Measurements from ENCODE around the gene HPS1.

HPS1 gene

DNA sequence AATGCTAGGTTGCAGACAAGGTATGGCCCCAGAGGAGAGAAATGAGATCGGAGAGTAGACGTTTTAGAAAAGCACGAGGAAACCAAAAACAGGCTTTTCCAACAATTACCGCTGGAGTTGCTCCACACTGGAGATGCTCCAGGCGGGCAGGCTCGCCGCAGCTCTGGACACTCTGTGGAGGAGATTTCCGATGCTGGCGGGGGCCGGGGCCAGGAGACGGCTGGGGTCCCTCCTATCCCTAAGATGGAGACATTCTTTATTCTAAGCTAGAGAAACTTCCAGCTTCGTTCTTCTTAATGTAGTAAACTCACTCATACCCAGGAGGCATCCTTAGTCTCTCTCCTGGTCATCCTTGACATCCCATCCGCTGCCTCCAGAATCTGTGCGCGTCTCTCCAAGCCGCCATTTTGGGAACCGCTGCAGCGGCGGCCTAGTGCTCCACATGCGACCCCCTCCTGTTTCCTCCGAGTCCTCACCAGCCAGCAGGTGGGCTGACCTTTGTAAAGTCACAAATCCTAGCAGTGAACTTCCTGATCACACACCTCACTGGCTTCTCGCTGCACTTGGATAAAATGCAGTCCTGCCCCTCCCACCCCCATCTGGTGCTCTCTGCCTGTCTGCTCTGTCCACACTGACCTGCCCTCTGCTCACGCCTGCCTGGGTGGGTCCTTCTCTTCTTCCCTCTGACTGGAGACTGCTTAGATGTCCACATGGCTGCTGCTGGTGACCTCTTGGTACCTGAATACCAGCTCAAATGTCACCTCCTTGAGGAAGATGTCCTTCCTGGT lies 43.6 kb downstream of the HPS1 start:
- no peaks in the 10 kb centered on the region for H3K27me3 Mint-ChIP-seq
- no peak overlapping the region for H3K4me3 Mint-ChIP-seq
- no peaks in the 10 kb centered on the region for H3K9me3 Mint-ChIP-seq
- H3K27ac Mint-ChIP-seq = no peak overlapping the region
- H3K36me3 Mint-ChIP-seq (ENCODE audit: low read depth) = peaks cover 5% of the 10 kb centered on the region
- H3K4me1 Mint-ChIP-seq (ENCODE audit: low read depth) = peaks cover 17% of the 10 kb centered on the region

DNA sequence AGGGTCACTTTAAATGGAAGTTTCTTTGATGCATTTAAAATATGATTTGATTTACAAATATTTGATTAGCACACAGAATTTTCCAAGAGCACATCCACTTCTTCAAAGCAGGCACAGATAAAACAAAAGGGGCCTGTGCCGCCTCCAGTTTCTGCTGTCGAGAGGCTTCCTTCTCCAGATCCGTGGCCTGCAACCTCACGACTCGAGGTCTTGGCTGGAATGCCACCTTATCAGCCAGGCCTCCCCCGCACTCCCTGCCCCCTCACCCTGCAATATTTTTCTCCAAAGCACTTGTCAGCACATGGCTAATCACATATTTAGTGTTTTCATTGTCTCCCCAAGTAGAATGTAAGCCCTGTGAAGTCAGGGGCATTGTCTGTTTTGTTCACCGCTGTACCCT lies 44.3 kb downstream of the HPS1 start:
- no peak overlapping the region for H3K27ac Mint-ChIP-seq
- peaks cover 5% of the 10 kb centered on the region for H3K36me3 Mint-ChIP-seq (ENCODE audit: low read depth)

GRCh38 chr10:98400482-98400881 lies 46.3 kb downstream of the HPS1 start:
- no peak overlapping the region for H3K27ac Mint-ChIP-seq
- peaks cover 17% of the 10 kb centered on the region for H3K4me1 Mint-ChIP-seq (ENCODE audit: low read depth)
- no peak overlapping the region for H3K4me3 Mint-ChIP-seq
- H3K27me3 Mint-ChIP-seq = no peaks in the 10 kb centered on the region
- peaks cover 9% of the 10 kb centered on the region for H3K36me3 Mint-ChIP-seq (ENCODE audit: low read depth)
- H3K9me3 Mint-ChIP-seq = no peaks in the 10 kb centered on the region

More for the DNA sequence above, 44.3 kb downstream of the HPS1 start:
- Mint-ChIP-seq H3K4me3 (no peak overlapping the region), H3K9me3 (no peaks in the 10 kb centered on the region), H3K4me1 (ENCODE audit: low read depth) (peaks cover 17% of the 10 kb centered on the region), H3K27me3 (no peaks in the 10 kb centered on the region)

- H3K4me1 Mint-ChIP-seq (ENCODE audit: low read depth) = peaks cover 15% of the 10 kb centered on the region
- no peak overlapping the region for H3K4me3 Mint-ChIP-seq
- no peaks in the 10 kb centered on the region for H3K9me3 Mint-ChIP-seq
- no peak overlapping the region for H3K27ac Mint-ChIP-seq
- no peaks in the 10 kb centered on the region for H3K27me3 Mint-ChIP-seq
- H3K36me3 Mint-ChIP-seq (ENCODE audit: low read depth) = peaks cover 9% of the 10 kb centered on the region
Observed at GRCh38 chr10:98399784-98400183, 47.0 kb downstream of the HPS1 start.

- H3K27ac Mint-ChIP-seq = no peak overlapping the region
- H3K27me3 Mint-ChIP-seq = no peaks in the 10 kb centered on the region
- peaks cover 2% of the 10 kb centered on the region for H3K4me1 Mint-ChIP-seq (ENCODE audit: low read depth)
- no peaks in the 10 kb centered on the region for H3K9me3 Mint-ChIP-seq
- no peak overlapping the region for H3K4me3 Mint-ChIP-seq
- H3K36me3 Mint-ChIP-seq (ENCODE audit: low read depth) = peaks cover 4% of the 10 kb centered on the region
Observed at GRCh38 chr10:98397089-98397600, 49.6 kb downstream of the HPS1 start.

GRCh38 chr10:98396096-98397063 lies 50.4 kb downstream of the HPS1 start:
- Mint-ChIP-seq H3K4me3 (no peak overlapping the region), H3K4me1 (ENCODE audit: low read depth) (peaks cover 8% of the 10 kb centered on the region), H3K36me3 (ENCODE audit: low read depth) (peaks cover 4% of the 10 kb centered on the region), H3K27me3 (no peaks in the 10 kb centered on the region), H3K9me3 (no peaks in the 10 kb centered on the region), H3K27ac (no peak overlapping the region)

DNA sequence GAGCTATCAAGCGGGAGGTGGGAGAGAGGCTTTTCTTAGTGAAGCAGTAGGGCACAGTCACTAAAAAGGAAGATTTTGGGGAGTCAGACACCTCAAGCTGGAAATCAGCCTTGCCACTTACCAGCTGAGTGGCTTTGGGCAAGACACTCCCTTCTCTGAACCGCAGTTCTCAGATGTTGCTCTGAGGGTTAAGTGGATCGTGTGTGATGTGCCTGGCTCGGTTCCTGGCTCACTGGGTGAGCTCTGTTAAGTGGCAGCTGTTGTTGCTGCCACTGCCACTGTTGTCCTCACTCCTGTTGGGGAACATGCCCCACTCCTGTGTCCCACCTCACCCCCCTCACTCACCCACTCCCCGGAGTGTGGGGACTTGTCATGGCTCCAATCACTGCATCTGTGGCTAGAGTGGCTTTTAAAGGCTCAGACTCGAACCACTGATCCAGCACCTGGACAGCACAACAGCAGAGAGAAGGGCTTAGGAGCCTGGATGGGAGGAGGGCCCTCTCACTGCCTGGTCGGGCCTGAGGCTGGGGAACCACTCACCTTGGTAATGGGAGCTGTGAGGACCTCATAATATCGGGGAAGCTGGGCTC lies 51.8 kb downstream of the HPS1 start:
- Mint-ChIP-seq H3K9me3 (no peaks in the 10 kb centered on the region), H3K36me3 (ENCODE audit: low read depth) (peaks cover 4% of the 10 kb centered on the region), H3K4me1 (ENCODE audit: low read depth) (peaks cover 18% of the 10 kb centered on the region), H3K27ac (no peak overlapping the region), H3K27me3 (no peaks in the 10 kb centered on the region), H3K4me3 (no peak overlapping the region)

GRCh38 chr10:98391578-98391991 lies 55.1 kb downstream of the HPS1 start:
- Mint-ChIP-seq H3K27ac (no peak overlapping the region), H3K4me1 (ENCODE audit: low read depth) (peaks cover 18% of the 10 kb centered on the region), H3K4me3 (no peak overlapping the region), H3K9me3 (no peaks in the 10 kb centered on the region), H3K36me3 (ENCODE audit: low read depth) (no peaks in the 10 kb centered on the region), H3K27me3 (no peaks in the 10 kb centered on the region)

DNA sequence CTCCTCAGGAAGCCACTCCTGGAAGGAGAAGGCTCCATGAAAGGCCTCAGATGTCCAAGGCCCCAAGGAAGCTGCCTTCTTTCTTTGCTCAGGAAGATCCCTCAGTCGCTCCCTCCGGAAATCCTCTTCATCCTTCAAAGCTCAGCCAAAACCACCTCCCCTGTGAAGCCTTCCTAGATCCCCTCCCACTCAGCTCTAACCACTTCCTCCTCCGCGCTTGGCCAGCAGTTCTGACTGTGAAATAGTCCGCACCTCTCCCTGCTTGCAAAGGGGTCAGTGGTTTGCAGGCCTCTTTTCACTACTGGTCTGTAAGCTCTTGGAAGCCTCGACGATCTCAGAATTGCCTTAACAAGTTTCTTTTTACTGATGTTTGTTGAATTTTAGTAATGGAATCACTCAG lies 55.7 kb downstream of the HPS1 start:
- Mint-ChIP-seq H3K4me1 (ENCODE audit: low read depth) (peaks cover 18% of the 10 kb centered on the region), H3K4me3 (no peak overlapping the region), H3K9me3 (no peaks in the 10 kb centered on the region), H3K27me3 (no peaks in the 10 kb centered on the region), H3K36me3 (ENCODE audit: low read depth) (no peaks in the 10 kb centered on the region), H3K27ac (no peak overlapping the region)

- peaks cover 18% of the 10 kb centered on the region for H3K4me1 Mint-ChIP-seq (ENCODE audit: low read depth)
- H3K27ac Mint-ChIP-seq = no peak overlapping the region
- no peaks in the 10 kb centered on the region for H3K27me3 Mint-ChIP-seq
- no peaks in the 10 kb centered on the region for H3K9me3 Mint-ChIP-seq
- no peak overlapping the region for H3K4me3 Mint-ChIP-seq
- no peaks in the 10 kb centered on the region for H3K36me3 Mint-ChIP-seq (ENCODE audit: low read depth)
Observed at GRCh38 chr10:98390406-98390805, 56.3 kb downstream of the HPS1 start.

- Mint-ChIP-seq H3K27me3 (no peaks in the 10 kb centered on the region), H3K9me3 (no peaks in the 10 kb centered on the region), H3K36me3 (ENCODE audit: low read depth) (no peaks in the 10 kb centered on the region), H3K27ac (no peak overlapping the region), H3K4me1 (ENCODE audit: low read depth) (peaks cover 18% of the 10 kb centered on the region), H3K4me3 (no peak overlapping the region)
Observed at GRCh38 chr10:98389398-98389797, 57.3 kb downstream of the HPS1 start.

- Mint-ChIP-seq H3K4me3 (no peak overlapping the region), H3K4me1 (ENCODE audit: low read depth) (peaks cover 18% of the 10 kb centered on the region), H3K9me3 (no peaks in the 10 kb centered on the region), H3K27me3 (no peaks in the 10 kb centered on the region), H3K36me3 (ENCODE audit: low read depth) (no peaks in the 10 kb centered on the region), H3K27ac (no peak overlapping the region)
Observed at GRCh38 chr10:98388101-98388655, 58.6 kb downstream of the HPS1 start.

- Mint-ChIP-seq H3K4me3 (no peak overlapping the region), H3K36me3 (ENCODE audit: low read depth) (no peaks in the 10 kb centered on the region), H3K4me1 (ENCODE audit: low read depth) (no peaks in the 10 kb centered on the region)
Observed at GRCh38 chr10:98384531-98385133, 62.1 kb downstream of the HPS1 start.

GRCh38 chr10:98383869-98384268 lies 62.9 kb downstream of the HPS1 start:
- Mint-ChIP-seq H3K27me3 (no peaks in the 10 kb centered on the region), H3K4me1 (ENCODE audit: low read depth) (no peaks in the 10 kb centered on the region), H3K36me3 (ENCODE audit: low read depth) (no peaks in the 10 kb centered on the region), H3K4me3 (no peak overlapping the region), H3K27ac (no peak overlapping the region), H3K9me3 (no peaks in the 10 kb centered on the region)

More at GRCh38 chr10:98384531-98385133, 62.1 kb downstream of the HPS1 start:
- Mint-ChIP-seq H3K27ac (no peak overlapping the region), H3K9me3 (no peaks in the 10 kb centered on the region), H3K27me3 (no peaks in the 10 kb centered on the region)
